H1 (cell line): ENCODE data around the gene MGARP.

Source experiments
- CTCF ChIP-seq, 3 experiments: IDR thresholded peaks; 1 replicate in 2 of 3; 2 replicates in 1 of 3; pipeline versions ENCODE4 v1.5.1 to v1.6.1; 2011; ENCODE audit warnings: low read length in 3 of 3, mild to moderate bottlenecking in 3 of 3, inconsistent platforms in 2 of 3, low read depth in 1 of 3, moderate library complexity in 1 of 3; ENCODE audit not compliant: insufficient read depth in 1 of 3; ENCODE audit errors: control extremely low read depth in 1 of 3
- NRF1 ChIP-seq: IDR thresholded peaks from 2 replicates; pipeline ENCODE4 v1.6.1; 2011; ENCODE audit warnings: mild to moderate bottlenecking, low read depth, low read length, improper control_type of control experiment
- POLR2AphosphoS5 ChIP-seq: IDR thresholded peaks from 2 replicates; pipeline ENCODE4 v1.6.1; 2011; ENCODE audit warnings: low read depth, low read length
- RAD21 ChIP-seq, 2 experiments: IDR thresholded peaks in 1 of 2; conservative IDR thresholded peaks in 1 of 2; 2 replicates each; pipeline ENCODE4 v1.6.1; 2011; ENCODE audit warnings: low read depth in 2 of 2, low read length in 2 of 2, improper control_type of control experiment in 1 of 2, inconsistent platforms in 1 of 2, mild to moderate bottlenecking in 1 of 2, moderate library complexity in 1 of 2
- RFX5 ChIP-seq: IDR thresholded peaks from 2 replicates; pipeline ENCODE4 v1.6.1; 2011; ENCODE audit warnings: low read depth, low read length, improper control_type of control experiment, borderline replicate concordance

- TF ChIP-seq NRF1 (no peak), RFX5 (no peak), POLR2AphosphoS5 (no peak), RAD21 (IDR thresholded peaks at IDR 0.05 in 1 of 2, conservative IDR thresholded peaks at IDR 0.05 in 1 of 2; ENCODE audit: low read depth in 2 of 2, low read length in 2 of 2) (no peak), CTCF (IDR thresholded peaks at IDR 0.05; ENCODE audit: control extremely low read depth in 1 of 3, insufficient read depth in 1 of 3, low read depth in 1 of 3, low read length in 3 of 3) (no peak)
Measured at GRCh38 chr4:139273835-139274234, 6.2 kb downstream of the MGARP start.
